Activated gamma-delta T cell treated with anti-CD3 and anti-CD28 coated beads, Interleukin-2, amount 50 U/mL, for 16 hours (primary cell): ENCODE results near the gene RAD23B.
"Not testable (repeated sequence)": the region's sequence is repeated elsewhere in the genome, so short reads cannot be mapped to it uniquely, and the experiment has no call there.

Experiments
- DNase-seq: peaks from one replicate; pipeline ENCODE4 v3.0.0-alpha.2; 2020; ENCODE audit warnings: low read depth

Gene RAD23B

DNA sequence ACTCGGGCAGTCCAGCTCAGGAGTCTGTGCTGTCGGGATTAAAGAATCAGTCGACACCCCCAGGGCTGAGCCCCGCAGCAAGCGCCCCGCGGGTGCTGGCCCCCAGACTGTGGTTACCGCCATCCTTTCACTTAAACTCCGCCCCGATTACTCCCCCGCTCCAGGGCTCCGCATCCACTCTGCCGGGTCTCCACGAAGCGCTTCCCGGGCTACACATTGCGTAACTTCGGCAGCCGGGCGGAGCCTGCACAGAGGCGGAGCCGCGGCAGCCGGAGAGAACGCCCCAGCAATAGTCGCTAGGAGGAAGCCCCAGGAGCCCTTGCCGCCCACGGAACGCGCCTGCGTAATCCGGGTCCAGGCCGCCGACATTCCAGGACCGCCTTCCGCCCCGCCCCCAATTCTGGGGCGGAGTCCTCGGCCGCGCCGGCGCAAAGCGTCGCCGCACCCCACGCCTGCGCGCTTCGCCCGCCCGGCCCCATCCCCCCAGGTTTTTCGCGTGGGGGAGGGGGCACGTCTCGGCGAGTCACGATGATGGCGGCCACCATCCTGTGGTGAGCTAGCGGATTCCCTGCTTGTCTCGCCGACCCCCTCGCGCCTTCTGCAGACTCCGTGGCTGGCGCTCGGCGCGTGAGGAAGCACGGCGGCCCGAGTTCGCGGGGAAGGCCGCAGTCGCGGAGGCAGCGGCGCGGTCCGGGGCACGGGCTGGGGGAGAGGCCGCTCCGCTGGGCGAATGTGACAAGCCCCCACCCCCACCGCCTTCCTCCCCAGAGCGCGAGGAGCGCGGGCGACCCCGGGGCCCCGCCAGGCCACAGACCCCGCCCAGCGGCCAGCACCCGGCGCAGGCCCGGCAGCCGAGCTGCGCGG, at the start of gene RAD23B:
RAD23B (plus strand) TSS at position 521 of the 864 bp plus-strand sequence. CDS start 351 bp downstream, outside the sequence.
- peak; percentile 96 for DNase-seq

DNA sequence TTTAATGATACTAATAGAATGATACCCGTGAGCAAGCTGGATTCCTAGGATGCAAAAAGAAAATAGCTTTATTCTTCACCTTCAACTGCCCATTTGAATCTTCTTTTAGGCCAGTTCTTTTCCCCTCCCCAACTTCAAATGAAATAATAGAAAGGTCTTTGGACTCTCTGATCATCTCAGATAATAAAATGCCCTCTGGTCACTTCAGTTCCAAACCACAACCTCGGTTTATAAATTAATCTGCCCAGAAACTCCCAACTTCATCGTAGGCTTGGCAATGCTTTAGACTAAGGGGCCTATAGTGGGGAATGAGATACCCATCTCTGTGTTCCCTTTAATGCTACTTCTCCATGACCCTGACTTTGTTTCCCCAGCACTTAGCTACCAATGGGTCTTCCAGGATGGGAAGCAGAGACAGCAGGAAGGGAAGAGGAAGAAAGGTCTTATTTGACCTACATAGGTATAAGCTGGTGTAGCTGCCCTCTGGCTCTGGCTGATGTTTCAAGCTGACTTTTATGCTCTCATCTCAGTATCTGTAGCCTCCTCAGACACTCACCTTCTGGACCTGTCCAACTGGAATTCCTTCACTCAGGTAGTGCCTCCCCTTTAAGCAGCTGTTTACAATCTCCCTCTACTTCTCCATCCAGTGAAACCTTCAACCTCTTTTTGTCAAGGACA, 47.2 kb upstream of the RAD23B start:
- no peak for DNase-seq

DNA sequence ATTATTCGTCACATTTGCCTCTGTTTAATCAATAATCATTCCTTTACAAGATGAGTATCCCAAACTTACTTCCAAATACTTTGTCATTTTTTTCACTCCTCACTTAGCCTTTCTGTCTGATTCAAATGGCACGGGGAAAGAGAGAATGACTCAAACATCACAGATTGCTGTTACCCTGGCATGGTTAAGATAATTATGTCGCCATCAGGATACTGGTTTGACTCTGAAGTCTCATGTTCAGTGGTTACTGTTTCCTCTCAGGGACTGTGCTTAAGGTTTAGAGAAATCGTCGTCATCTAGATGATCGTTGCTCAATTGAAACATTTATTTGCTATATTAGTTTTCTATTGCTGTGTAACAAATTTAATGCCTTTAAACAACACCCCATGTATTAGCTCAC, 45.2 kb upstream of the RAD23B start:
- no peak for DNase-seq

DNA sequence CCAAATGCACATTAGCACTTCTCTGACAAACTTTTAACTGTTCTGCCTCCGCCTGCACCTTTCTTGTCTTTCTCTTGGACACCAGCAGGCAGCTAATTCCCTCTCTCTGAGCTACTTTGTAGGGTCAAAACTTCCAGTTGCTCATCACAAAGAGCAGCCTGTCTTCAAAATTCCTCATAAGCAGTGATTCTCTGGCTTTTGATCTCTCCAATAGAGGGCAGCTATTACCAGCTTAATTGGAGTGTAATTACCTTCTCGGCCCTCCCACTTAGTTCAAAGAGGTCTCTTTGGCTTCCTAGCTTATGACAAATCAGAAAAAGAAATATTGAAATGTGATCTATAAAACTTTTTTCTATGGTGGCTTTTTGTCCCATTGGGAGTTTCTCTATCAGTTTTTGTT, 43.6 kb upstream of the RAD23B start:
- DNase-seq: no peak

DNA sequence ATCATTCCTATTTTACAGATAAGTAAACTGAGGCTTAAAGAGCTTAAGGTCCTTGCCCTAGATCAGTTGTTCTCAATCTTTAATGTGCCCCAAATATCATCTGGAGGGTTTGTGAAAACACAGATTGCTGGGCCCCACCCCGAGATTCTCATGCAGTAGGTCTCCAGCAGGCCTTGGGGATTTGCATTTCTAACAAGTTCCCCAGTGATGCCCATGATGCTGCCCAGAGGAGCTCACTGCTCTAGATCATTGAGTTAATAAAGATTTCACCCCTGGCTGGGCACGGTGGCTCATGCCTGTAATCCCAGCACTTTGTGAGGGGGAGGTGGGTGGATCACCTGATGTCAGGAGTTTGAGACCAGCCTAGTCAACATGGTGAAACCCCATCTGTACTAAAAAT, 42.8 kb upstream of the RAD23B start:
- no peak for DNase-seq

DNA sequence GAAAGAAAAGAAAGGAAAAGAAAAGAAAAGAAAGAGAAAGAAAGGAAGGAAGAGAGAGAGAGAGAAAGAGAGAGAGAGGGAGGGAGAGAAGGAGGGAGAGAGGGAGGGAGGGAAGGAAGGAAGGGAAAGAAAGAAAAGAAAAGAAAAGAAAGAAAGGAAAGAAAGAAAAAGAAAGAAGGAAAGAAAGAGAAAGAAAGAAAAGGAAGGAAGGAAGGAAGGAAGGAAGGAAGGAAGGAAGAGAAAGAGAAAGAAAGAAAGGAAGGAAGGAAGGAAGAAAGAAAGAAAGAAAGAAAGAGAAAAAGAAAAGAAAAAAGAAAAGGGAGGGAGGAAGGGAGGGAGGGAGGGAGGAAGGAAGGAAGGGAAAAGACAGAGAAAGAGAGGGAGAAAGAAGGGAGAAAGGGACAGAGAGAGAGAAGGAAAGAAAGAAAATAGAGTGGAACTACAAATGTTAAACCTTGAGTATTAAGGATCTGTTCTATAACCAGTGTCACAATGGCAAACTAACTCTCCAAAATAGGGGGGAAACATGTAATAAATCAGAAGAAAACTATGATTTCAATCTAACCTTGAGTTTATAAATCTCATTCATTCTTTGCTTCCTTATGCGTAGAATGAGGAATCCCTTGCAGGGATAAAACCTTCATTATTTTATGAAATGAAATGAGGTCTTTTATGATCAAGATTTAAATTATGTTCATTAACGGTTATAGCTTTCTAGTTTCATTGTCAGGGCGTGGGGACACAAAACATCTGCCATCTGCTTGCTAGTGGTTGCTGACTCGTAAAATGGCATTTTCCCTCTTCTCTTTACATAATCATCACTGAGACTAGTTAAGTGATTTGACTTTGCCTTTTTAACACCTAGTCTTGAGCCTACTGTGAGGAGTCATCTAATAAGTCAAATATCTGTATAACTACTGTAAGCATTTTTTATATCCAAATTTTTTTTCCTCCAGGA, 40.7 kb upstream of the RAD23B start:
- no peak for DNase-seq

DNA sequence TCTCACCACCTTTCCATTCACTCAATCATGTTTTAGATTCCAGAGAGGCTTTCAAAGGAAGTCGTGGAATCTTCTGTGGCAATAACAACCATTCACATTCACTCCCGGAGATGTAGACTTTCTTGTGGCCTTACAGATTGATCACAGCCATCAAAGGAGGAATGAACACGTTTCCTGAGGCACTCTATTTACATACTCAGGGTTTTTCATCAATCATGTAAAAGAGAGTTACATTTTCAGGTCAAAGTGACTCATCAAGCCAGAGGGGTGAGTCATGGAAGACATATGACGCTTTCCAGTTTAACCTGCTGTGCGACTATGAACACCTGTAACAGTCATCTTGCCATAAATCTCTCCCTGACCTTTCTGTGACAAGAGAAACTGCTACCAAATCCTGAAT, 39.3 kb upstream of the RAD23B start:
- no peak for DNase-seq

DNA sequence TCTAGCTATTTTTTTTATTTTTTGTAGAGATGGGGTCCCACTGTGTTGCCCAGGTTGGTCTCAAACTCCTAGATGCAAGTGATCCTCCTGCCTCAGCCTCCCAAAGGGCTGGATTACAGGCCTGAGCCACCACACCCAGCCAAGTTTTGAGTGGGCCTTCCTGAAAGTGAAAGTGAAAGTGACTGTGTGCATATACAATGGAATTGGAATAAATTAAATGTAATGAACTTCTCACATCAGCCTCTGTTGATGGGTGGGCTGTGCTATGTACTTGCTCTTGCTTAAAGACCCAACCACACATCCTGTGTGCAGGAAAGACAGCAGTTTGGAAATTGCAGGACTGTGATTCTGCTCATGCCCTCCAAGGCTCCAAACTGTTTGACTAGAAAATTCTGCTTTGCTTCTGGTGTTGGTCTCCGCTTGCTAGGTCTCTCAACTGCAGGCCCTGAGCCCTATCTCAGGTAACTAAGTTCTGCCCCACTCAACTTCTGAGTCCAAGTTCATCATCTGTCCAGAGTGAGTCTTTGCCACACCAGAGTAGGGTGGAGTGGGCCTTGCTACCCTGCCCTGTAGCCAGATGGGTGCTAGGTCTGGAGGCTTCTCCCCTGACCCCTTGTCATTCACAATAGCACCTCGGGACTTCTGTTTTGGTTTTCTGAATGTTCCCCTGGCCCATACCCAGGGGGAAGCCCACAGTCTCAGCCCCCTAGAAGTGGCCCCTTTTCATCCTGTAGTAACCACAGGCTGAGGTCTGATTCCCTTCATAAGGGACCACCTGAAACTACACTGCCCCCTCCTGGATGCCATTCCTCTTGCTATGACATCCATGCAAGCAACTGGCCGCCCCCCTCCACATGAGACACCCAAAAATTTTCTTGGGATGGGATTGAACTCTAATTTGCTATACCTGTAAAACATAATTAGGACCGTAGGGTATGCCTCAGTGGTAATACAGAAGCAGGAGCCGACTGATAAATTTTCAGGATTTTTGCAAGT, 36.5 kb upstream of the RAD23B start:
- no peak for DNase-seq

DNA sequence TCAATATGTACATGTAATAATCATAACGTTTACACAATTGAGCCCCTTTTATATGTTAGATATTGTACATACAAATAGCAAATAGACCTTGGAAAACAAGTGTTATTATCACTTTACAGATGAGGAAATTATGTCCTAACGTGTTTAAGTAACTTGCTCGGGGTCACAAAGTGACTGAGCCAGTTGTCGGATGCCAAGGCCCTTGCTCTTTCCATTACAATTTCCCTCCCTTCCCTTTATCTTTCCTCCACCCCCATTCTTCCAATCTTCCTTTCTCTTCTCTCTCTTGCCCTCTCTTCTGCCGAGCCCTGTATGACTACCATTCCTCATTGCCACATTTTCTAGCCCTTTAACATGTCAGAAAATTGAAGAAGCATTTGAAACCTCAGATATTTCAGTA, 34.4 kb upstream of the RAD23B start:
- no peak for DNase-seq

DNA sequence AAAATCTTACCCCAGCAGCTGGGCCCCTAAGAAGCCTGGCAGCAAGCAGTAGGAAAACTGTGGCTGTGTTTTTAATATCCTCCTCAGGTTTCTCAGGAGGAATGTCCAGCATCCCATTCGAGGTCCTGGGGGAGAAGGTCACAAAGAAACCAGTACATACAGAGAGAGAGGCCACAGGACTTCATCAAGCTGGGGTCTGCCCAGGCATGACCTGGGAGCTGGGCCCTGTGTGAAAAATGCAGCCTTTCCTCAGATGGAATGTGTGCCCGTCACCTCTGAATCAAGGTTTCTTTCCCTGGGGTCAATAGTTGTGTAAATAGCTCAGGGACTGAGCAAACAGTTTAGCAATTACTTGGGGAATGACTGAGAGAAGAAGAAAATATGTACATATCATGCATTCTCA, 33.9 kb upstream of the RAD23B start:
- DNase-seq: no peak

DNA sequence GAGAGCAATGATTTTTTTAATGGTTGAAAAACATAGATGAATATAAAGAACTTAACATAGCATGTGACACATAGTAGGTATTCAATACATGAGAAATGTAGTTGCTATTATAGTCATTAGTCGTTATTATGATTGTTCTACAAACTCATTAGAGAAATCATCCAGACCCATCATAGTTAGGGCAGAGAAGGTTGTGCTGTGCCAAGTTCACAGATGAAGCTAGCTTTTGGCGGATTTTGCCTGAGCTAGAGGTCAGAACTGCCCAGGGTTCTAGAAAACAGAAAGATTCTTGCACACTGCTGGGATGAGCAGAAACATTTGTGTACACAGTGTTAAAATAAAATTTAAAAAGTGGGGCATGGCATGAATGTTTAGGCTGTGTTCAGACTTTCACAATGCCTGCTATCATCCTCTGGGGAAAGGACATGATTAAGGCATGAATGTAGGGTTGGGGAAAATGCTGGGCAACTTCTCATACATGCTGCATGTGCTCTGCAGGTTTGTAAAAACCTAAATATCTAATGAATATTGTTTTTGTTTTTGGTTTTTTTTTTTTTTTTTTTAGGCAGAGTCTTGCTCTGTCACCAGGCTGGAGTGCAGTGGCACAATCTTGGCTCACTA, 33.3 kb upstream of the RAD23B start:
- DNase-seq: no peak

DNA sequence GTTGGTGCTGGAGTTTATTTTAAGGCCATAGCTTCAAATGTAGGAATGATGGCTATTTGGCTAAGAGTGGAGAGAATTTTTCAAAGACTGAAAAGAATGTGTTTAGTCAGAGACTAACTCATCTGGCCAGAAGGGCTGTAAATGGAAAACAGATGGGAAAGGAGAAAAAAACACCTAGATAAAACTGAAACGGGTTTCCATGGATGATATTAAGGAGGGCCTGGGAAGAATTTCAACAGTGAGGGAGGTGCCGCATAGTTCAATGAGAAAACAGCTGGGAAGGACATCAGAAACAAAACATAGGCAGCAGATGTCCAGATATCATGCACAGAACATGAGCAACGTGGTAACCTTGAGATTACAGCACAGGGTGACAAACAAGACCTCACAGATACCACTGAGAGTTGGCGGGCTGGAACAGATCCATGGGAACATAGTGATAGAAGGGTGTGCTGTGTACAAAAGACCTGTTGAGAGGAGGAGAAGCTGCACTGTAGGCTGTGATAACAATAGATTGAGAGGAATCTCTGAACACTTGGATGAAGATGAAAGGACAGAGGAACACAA, 31.2 kb upstream of the RAD23B start:
- DNase-seq: no peak

DNA sequence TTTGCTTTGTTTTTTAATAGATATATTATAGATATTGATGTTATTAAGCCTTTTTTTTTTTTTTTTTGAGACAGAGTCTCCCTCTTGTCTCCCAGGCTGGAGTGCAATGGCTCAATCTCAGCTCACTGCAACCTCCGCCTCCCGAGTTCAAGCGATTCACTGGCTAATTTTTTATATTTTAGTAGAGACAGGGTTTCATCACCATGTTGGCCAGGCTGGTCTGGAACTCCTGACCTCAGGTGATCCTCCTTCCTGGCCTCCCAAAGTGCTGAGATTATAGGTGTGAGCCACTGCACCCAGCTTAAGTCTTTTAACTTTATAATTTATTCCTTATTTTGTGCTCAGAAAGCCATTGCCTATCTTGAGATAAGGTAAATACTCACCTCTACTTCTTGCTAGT, 24.2 kb upstream of the RAD23B start:
- DNase-seq: no peak

DNA sequence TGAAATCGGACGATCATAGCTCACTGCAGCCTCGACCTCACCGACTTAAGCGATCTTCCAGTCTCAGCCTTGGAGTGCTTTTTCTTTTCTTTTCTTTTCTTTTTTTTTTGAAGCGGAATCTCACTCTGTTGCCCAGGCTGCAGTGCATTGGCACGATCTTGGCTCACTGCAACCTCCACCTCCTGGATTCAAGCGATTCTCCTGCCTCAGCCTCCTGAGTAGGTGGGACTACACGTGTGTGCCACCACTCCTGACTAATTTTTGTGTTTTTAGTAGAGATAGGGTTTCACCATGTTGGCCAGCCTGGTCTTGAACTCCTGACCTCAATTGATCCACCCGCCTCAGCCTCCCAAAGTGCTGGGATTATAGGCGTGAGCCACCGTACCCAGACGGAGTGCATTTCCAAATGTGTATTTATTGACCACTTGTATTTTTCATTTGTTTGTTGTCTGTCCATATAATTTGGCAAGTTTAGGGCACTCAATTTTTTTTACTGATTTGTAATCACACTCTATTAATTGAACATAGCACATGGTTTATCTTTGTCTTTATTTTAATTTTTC, 23.2 kb upstream of the RAD23B start:
- DNase-seq: not testable (repeated sequence)

DNA sequence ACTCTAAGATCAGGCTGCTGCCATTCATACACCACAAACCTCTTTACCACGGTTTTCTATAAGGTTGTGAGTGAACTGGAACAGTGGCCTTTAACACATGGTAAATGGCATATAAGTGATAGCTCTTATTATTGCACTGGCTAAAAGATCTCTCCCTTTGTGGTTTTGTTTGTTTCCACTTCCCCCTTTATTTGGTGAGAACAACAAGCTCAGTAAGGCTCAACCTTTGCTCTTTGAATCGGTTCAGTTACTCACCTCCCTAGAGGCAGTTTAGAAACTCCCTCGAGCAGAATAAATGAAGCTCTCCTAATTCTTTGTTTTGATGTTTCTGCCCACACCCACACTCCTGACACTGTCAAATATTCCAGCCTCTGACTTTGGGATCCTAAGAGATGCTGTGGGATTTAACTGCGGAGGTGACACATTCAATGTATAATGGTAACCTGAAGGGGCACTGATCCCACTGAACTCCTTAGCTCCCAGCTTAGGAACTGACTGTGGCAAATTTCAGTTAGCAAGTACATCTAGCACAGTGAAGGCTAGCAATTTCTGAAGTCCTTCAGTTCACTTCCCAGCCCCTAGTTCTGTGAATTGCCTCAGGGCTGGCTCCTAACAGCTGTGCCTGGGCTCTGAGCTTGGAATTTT, 22.5 kb upstream of the RAD23B start:
- no peak for DNase-seq

DNA sequence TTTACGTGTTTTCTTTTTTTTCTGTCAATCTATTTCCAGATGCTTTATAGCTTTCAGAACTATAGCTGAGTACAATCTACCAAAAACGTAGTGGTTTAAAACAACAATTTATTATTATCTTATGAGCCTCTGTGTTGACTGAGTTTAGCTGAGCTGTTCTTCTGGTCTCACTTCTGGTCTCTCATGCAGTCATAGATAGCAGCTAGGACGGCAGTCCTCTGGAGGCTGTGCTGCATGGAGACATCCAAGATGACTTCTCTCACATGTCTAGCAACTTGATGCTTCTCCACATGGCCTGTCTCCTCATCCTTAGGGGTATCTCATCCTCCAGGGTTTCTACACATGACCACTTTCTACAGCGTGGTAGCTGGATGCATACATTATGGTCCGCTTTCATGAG, 22.0 kb upstream of the RAD23B start:
- DNase-seq: no peak

DNA sequence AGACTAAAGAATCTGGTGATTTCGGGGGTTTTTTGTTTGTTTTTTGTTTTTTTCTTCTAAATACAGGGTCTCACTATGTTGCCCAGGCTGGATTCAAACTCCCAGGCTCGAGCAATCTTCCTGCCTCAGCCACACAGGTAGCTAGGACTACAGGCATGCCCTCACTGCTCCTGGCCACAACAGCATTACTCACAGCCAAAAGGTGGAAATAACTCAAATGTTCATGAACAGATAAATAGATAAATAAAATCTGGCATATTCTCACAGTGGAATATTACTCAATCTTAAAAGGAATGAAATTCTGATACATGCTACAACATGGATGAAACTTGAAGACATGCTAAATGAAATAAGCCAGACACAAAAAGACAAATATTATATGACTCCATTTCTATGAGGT, 19.8 kb upstream of the RAD23B start:
- no peak for DNase-seq

DNA sequence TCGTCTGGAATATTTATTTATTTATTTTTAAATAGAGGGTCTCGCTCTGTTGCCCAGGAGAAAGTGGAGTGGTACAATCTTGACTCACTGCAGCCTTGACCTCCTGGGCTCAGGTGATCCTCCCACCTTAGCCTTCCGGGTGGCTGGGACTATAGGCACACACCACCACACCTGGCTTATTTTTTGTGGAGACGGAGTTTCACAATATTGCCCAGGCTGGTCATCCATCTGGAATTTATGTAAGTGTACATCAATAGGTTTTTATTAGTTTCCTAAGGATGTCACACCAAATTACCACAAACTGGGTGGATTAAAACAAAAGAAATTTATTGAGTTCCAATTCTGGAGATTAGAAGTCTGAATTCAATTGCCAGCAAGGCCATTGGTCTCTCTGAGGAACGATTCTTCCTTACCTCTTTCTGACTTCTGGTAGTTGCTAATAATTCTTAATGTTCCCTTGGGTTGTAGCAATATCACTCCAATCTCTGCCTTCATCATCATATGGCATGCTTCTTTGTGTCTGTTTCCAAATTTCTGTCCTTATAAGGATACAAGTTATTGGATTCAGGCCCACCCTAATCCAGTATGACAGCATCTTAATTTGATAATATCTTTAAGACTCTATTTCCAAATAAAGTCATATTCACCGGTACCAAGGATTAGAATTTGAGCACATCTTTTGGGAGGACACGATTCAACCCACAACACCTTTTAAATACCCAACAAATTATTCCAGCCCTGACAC, 16.3 kb upstream of the RAD23B start:
- DNase-seq: no peak

DNA sequence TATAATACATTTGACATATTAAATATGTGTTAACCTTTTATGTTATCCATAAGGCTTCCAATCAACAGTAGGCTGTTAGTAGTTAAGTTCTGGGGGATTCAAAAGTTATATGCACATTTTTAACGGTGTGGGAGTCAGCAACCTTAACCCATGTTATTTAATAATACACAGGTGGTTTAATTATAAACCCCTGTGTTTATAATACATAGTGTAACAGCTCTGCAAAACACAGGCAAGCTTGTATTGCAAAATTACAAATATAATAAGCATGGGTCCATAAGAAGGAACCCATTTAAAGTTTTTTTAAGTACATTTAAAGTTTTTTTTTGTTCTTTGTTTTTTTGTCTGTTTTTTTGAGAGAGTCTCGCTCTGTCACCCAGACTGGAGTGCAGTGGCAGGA, 14.5 kb upstream of the RAD23B start:
- DNase-seq: no peak
